GM21786 (cell line): ENCODE results near the gene PLCZ1.
"Not testable (repeated sequence)": the region's sequence is repeated elsewhere in the genome, so short reads cannot be mapped to it uniquely, and the experiment has no call there.

ENCODE experiments used
- ATAC-seq: cut with Tn5 transposase; IDR thresholded peaks from one replicate; pipeline ENCODE4 v1.9.1; 2021; ENCODE audit not compliant: unreplicated experiment

Gene PLCZ1, protein sequence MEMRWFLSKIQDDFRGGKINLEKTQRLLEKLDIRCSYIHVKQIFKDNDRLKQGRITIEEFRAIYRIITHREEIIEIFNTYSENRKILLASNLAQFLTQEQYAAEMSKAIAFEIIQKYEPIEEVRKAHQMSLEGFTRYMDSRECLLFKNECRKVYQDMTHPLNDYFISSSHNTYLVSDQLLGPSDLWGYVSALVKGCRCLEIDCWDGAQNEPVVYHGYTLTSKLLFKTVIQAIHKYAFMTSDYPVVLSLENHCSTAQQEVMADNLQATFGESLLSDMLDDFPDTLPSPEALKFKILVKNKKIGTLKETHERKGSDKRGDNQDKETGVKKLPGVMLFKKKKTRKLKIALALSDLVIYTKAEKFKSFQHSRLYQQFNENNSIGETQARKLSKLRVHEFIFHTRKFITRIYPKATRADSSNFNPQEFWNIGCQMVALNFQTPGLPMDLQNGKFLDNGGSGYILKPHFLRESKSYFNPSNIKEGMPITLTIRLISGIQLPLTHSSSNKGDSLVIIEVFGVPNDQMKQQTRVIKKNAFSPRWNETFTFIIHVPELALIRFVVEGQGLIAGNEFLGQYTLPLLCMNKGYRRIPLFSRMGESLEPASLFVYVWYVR

DNA sequence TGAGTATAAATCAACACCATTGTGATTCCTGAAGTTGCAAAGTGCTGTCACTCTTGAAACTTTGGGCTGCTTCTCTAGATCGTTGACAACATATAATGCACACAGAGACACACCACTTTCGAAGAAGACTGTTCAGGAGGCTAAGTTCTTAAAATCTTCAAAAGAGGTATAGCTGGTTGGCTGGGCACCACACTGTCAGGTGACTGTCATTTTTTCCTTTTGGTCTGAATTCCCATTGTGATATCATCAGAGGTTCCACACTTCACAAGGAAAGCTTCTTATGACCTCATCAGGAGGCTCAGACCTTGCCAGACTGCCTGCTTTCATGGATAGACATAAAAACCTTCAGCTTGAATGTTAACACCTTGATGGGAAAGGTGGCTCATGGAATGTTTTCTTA is at the start of gene PLCZ1, which contains the start of gene CAPZA3:
PLCZ1 (minus strand) TSS at position 194 of the 400 bp plus-strand sequence. CDS start 641 bp downstream, outside the sequence.
CAPZA3 (plus strand) TSS at position 301 of the 400 bp plus-strand sequence. CDS start 150 bp downstream, outside the sequence.
- no peak for ATAC-seq

DNA sequence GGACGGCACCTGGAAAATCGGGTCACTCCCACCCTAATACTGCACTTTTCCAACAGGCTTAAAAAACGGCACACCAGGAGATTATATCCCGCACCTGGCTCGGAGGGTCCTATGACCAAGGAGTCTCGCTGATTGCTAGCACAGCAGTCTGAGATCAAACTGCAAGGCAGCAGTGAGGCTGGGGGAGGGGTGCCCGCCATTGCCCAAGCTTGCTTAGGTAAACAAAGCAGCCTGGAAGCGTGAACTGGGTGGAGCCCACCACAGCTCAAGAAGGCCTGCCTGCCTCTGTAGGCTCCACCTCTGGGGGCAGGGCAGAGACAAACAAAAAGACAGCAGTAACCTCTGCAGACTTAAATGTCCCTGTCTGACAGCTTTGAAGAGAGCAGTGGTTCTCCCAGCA is 47.7 kb upstream of the PLCZ1 start:
- ATAC-seq: not testable (repeated sequence)

DNA sequence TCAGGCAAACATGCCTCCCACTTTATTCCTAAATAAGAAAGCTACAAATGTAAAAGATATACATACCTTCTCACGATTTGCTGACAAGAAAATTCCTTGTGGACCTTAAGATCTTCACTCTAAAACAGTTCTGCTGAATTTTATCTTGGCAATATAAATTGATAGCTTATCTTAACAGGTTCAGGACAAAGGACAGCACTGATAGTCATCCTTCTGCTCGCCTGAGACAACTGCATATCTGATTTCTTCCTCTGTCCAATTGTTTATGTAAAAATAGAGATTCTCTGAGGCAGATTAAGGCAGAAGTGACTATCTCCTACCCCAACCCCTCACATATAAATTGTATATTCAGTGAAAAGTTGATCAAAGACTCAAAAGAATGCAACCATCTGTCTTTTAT is 45.0 kb upstream of the PLCZ1 start:
- no peak for ATAC-seq

DNA sequence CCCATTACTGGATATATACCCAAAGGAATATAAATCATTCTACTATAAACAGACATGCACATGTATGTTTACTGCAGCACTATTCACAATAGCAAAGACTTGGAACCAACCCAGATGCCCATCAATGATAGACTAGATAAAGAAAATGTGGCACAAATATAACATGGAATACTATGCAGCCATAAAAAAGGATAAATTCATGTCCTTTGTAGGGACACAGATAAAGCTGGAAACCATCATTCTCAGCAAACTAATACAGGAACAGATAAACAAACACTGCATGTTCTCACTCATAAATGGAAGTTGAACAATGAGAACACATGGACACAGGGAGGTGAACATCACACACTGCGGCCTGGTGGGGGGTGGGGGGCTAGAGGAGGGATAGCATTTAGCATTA is 28.7 kb upstream of the PLCZ1 start:
- ATAC-seq: not testable (repeated sequence)

DNA sequence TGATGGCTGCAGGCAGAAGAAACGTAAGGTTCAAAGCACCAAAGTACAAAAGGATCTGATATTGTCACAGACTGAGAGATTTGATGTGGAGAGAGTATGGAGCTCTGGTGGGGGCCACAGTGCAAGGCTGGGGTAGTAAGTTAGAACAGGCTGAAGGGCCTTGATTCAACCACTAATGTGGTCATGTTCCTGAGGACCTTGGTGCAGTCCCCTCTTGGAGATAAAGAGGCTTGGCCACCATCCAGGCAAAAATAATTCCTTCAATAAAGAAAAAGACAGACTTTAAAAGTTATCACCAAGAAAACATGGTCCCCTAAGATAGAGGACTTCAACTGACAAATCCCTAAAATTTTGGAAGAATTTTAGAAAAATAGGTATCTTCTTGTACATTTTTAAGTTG is 17.5 kb upstream of the PLCZ1 start:
- ATAC-seq: no peak

DNA sequence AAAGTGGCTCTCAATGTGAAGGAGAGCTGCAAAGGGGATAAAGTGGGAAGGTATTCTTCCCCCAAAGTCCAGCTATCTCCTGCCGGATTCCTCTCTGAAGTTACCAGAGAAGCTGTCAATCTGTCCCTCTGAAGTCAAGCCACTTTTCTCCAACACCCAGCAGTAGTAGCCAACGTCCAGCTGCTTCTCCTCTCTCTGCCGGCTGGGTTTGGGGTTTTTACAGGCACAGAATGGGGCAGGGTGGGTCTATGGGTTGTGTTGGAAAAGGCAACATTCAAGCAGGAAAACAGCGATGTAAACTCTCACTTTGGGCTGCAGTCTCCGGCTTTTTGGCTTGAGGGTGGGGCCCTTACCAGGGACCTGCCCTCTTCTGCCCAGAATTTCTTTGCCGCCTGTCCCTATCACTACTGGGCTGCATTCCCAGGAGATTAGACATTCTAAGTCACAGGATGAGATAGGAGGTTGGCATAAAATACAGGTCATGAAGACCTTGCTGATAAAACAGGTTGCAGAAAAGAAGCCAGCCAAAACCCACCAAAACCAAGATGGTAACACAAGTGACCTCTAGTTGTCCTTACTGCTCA is 16.4 kb upstream of the PLCZ1 start:
- no peak for ATAC-seq

DNA sequence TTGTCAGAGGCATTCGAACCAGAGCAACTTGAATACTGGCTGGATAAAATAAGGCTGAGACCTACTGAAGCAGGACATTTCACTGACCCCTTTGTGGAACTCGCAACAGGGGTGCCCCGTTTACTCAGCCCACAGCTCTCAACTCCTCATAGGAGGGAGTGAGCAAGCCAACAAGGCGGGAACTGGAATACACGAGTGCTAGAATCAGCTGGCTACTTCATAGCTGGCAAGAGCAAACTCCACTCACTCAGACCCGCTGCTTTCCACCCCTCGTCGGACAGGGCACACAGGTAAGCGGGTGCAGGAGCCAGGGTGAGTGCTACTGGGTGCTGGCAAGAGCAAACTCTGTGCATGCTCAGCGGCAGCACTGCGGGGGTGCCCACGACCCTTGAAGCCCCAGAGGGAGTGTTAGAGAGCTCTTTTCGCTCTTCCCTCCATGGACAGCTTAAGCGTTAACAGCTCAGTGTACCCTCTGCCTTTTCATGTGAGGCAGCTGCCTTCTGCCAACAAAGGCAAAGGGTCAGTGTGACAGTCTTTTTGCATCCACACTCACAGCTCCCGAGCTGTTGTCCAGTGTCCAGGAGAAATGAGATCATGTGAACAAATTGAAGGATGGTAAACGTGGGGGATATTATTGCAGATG is 15.8 kb upstream of the PLCZ1 start:
- ATAC-seq: no peak

DNA sequence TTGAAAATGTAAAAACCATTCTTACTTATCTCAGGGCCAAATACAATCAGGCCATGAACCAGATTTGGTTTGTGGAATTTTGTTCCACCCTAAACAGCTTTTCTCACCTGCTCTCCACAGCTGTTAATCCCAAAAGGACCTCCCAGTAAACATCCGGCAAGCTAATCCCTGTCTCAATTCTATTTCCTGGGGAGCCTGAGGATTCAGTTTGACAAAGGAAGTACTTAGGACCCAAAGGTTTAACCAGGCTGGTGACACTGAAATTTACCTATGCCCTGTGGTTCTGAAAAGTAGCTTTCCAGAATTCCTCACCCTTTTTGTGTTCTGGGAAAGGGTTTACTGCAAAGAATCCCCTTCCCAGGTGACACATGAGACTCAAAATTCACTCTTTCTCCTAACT is 15.1 kb upstream of the PLCZ1 start:
- no peak for ATAC-seq

DNA sequence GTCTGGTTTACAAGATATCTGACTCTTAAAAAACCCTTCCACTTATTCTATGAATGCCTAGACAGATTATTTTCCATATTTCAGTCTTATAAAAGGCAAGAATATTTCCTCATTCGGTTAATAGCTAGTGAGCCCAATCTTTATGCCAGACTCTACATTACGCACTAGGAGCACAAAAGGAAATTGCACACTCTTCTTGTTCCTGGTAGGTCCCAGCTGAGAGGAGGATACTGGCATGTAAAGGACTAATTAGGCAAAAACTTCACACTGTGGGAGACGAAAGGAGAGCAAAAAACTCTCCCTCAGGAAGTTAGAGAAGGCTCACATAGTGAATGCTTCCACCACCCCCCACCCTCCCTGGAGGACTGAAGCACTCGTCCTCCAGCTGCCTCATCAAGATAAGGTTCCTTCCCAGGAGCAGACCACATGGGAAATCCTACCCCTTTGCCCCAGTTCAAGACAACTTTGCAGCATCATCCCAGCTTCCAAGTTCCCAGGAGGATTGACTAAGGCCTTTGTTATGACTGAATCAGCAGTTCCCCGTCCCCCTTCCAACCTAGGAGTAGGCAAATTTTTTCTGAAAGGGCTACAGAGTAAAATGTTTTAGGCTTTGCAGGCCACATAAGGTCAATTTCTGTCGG is 14.6 kb upstream of the PLCZ1 start:
- ATAC-seq: no peak

DNA sequence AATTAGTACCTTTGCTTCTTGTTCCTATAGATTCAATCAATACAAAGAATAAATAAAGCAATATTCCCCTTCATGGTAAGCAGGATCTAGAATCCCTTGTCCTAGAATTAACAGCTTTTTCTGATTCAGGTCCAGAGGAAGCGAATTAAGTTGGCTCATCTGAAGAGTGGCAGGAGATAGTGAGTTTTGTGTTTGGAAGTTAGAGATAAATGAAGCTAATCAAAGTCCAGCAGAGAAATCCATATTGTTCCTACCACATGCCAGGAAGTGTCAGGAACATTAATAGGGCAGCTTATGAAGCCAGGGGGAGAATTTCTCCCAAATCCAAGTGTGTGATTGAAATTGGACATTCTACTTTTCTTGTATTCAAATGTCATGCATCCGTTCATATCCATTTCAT is 14.1 kb upstream of the PLCZ1 start:
- ATAC-seq: no peak

DNA sequence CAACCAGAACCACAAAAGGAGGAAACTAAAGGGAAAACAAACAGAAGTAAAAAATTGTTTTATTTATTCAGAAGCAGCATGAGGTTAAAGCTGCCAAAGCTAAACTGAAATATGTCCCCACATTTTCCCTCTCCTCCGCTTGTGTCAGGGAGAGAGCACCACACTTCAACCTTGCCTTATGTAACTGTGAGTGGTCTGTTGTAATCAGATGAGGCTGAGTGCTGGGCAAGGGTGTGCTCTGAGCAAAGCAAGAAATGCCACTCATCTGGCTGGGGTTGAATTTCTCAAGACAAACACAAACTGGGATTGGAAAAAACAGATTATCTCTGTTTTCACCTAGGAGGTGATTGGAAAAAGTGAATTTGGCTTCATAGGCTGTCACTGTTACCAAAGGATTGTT is 12.3 kb upstream of the PLCZ1 start:
- ATAC-seq: no peak

DNA sequence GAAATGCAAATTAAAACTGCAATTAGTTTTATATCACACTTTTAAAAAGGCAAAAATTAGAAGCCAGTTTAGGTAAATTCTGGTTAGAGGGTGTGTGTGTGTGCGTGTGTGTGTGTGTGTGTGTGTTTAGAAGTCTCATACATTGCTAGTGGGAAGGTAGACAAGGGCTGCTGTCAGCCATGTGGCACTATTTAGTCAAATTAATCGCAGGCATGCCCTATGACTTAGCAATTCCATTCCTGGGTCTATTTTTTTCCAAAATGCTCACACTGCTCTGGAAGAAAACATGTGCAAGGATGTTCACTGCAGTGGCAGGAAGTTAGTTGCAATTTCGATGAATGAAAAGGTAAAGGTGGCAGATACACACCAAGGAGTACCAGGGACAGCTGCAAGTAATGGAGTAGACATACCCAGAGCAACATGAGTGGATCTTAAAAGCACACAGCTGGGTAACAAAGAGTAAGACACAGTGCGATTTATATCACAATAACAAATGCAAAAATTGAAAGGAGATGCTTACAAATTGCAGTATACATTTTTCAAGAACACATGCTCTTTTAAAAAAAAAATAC is 11.7 kb upstream of the PLCZ1 start:
- no peak for ATAC-seq

DNA sequence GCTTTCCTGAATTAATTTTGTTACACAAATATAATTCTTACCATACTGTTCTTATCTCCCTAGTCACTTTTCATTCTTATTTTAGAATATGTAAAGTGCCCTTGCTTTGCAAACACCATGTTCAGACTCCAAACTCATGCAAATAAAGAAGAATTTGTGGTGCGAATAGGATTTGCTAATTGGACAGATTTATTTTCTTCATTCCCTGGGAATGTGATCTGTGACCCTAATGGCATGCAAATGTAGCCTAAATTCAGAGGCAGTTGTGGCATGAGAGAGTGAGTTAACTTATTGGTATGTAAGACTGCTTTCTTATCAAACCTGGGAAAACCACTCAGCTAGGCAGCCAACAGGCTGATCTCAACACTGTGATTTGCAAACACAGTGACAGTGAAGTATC is 10.1 kb upstream of the PLCZ1 start:
- ATAC-seq: no peak

DNA sequence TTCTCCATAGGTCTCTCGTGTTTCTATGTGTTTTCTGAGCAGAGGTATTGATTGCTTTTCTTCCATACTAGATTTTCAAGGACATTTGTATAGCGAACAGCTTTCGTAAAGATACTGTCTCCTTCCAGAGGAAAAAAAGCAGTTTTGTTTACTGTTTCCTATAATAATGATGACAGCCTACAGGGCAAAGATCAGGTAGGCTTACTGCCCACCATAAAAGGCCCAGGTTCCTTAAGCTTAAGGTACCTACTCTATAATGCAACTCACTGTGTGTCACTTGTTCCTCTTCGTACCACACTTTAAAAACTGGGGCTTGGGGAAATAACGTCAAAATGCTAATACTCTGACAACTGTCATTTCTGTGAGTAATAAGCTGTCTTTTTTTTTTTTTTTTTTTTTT is 6.7 kb downstream of the PLCZ1 start:
- no peak for ATAC-seq

DNA sequence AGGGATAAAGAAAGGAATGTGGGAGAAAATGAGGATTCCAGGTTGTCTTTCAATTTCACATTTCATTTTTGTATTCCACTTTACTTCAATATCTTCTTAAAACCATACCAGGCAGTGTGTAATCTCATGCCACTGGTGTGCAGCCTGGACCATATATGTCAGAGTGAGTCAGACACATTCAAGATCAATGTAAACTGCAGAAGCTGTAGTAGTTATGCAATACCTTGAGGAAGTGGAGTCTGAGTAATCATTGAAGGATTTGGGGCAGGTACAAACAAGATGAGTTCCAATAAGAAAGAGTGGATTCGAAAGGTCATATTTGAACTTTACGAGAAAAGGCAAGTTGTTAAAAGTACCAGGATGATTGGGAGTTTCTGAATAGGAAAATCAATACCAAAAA is 14.1 kb downstream of the PLCZ1 start:
- ATAC-seq: no peak

DNA sequence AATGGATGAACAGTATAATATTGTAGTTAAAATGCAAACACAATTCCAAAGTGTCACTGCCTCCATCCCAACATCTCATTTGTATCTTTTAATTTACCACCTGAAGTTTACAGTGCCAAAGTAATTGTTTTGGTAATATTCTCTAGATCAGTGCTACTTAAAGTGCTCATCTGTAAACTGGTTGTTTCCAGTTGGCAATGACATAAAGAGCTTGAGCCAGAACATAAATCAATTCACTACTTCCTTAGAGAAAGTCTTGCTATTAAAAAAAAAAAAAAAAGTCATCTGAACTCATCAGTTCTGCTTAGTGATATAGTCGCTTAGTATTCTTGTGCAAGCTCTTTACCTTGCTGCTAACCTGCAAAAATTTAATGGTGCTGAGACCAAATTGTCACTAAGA is 16.4 kb downstream of the PLCZ1 start:
- no peak for ATAC-seq

DNA sequence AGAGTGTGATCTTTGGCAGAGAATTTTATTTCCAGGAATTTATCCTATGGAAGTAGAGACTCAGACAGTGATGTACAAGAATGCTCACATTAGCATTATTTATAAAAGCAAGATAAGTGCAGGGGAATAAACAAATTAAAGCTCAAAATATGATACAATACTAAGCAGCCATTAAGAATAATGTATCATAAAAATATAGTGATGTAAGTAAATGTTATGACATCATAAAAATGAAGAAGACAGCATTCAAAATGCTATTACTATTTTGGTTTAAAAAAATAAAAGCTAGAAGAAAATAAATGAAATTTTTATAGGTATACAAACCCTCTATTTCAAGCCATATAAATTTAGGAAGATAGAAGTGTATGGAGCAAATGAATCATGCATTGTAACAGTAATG is 17.1 kb downstream of the PLCZ1 start:
- ATAC-seq: no peak

DNA sequence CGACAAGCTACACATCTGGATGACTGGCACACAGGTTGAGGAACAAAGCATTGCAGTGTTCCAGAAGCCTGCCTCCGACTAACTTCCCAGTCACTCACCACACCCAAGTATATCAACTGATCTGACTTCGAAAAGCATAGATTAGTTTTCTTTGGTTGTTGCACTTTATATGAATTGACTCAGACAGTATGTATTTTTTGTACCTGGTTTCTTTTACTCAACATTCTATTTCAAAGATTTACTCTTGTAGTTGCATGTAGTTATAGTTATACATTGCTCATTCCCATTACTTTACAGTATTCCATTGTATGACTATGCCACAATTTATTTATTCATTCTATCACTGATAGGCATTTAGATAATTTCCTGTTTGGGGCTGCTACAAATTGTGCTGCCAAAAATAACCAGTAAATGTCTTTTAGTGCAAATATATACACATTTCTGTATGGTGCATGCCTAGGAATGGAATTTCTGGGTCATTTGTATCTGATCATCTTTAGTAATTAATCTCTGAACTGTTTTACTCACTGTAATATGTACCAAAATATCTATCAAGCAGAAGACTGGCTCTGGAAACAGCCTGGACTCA is 17.8 kb downstream of the PLCZ1 start:
- no peak for ATAC-seq

DNA sequence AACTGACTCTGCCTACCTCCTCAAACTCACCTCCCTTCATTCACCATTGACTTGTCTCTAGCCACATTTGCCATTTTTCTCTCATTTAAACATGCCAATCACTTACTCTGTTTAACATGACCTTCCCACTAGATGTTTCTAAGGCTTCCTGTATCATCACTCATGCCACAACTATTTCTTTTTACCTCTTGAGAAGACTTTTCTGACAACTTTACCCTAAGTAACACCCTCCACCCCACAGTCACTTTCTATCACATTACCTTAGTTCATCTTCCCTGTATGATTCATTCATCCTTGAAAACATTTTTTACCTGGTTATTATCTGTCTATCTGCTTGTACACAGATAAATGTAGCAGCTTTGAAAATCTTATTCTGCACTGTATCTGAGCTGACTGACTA is 19.4 kb downstream of the PLCZ1 start:
- no peak for ATAC-seq

DNA sequence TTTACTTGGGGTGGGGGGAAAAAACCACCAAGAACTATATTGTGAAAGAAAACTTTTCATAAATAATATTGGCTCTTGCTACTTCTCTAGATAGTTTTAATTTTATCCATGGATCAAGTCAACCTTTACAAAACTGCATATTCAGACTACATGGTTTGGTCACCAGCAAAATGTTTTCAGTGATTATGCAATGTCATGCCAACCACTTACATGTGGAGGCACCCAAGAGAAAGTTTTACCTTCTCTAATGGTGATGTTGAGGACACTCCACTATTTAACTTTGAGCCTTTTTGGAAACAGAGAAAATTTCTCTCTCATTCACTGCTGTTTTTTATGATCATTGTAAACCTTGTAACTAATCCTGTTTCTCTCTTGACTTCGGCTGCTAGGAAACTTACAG is 21.6 kb downstream of the PLCZ1 start:
- no peak for ATAC-seq

DNA sequence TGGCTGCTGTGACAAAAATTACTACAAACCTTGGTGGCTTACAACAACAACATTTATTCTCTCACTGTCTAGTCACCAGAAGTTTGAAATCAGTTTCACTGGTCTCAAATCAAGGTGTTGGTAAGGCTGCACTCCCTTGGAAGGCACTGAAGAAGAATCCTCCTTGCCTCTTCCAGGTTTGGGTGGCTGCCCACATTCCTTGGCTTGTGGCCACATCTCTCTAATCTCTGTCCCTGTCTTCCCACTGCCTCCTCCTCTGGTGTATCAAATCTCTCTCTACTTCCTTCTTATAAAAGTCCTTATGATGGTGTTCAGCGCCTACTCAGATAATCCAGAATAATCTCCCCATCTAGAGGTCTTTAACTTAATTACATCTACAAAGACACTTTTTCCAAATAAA is 31.0 kb downstream of the PLCZ1 start:
- no peak for ATAC-seq
